Muscle layer of duodenum (tissue), 2 donors: Measurements from ENCODE around the gene EVI5.

ENCODE experiments used
- H3K27ac ChIP-seq: one replicate; pipeline ENCODE4 v1.7.0; 2013; ENCODE audit warnings: mild to moderate bottlenecking, low read length
- H3K27me3 ChIP-seq: one replicate; pipeline ENCODE4 v1.7.0; 2013; ENCODE audit warnings: low read depth, mild to moderate bottlenecking, control low read depth, low read length
- H3K36me3 ChIP-seq, 2 donors: one replicate each; pipeline ENCODE4 v1.7.0; 2013; ENCODE audit warnings: low read length in 2 of 2, control low read depth in 1 of 2, mild to moderate bottlenecking in 1 of 2; ENCODE audit not compliant: insufficient read depth in 2 of 2, control insufficient read depth in 1 of 2
- H3K4me1 ChIP-seq, 2 donors: one replicate each; pipeline ENCODE4 v1.7.0; 2013; ENCODE audit warnings: low read length in 2 of 2, mild to moderate bottlenecking in 2 of 2, control low read depth in 1 of 2, moderate library complexity in 1 of 2; ENCODE audit not compliant: insufficient read depth in 2 of 2, control insufficient read depth in 1 of 2
- H3K4me3 ChIP-seq, 2 donors: one replicate each; pipeline ENCODE4 v1.7.0; 2013; ENCODE audit warnings: low read length in 2 of 2, low read depth in 1 of 2, mild to moderate bottlenecking in 1 of 2
- H3K9me3 ChIP-seq, 2 donors: one replicate each; pipeline ENCODE4 v1.7.0; 2013; ENCODE audit warnings: low read length in 2 of 2, control low read depth in 1 of 2, mild to moderate bottlenecking in 1 of 2; ENCODE audit not compliant: control insufficient read depth in 1 of 2
- donor health status: healthy.

Gene EVI5

DNA sequence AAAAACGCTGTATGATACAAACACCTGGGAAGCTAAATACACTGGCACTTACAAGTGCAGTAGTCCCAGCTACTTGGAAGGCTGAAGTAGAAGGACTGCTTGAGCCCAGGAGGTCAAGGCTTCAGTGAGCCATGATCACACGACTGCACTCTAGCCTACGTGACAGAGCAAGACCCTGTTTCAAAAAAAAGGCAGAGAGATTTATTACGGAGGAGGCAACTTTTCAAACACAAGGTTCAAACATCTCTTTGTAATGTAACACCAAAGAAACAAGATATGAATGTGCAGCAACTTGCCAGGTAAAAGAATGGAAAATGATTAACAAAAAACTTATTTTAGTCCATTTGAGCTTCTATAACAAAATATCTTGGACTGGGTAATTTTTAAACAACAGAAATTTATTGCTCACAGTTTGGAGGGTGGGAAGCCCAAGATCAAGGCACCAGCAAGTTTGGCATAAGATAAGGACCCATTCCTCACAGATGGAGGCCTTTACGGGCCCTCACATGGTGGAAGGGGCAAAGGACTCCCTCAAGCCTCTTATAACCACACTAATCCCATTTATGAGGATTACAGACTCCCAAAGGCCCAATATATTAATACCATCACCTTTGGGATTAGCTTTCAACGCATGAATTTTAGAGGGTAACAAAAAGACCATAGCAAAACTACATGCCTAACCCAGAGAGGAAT lies 73.3 kb downstream of the EVI5 start:
- Histone ChIP-seq H3K27me3 (no peaks in the 10 kb centered on the region), H3K27ac (no peak overlapping the region), H3K9me3 (no peaks in the 10 kb centered on the region), H3K4me1 (no peaks in the 10 kb centered on the region), H3K4me3 (no peak overlapping the region), H3K36me3 (no peaks in the 10 kb centered on the region)

GRCh38 chr1:92709738-92710137 lies 75.2 kb downstream of the EVI5 start:
- H3K9me3 ChIP-seq: no peaks in the 10 kb centered on the region
- no peaks in the 10 kb centered on the region for H3K4me1 ChIP-seq
- no peaks in the 10 kb centered on the region for H3K27me3 ChIP-seq
- H3K4me3 ChIP-seq: no peak overlapping the region
- H3K36me3 ChIP-seq: no peaks in the 10 kb centered on the region
- no peak overlapping the region for H3K27ac ChIP-seq

DNA sequence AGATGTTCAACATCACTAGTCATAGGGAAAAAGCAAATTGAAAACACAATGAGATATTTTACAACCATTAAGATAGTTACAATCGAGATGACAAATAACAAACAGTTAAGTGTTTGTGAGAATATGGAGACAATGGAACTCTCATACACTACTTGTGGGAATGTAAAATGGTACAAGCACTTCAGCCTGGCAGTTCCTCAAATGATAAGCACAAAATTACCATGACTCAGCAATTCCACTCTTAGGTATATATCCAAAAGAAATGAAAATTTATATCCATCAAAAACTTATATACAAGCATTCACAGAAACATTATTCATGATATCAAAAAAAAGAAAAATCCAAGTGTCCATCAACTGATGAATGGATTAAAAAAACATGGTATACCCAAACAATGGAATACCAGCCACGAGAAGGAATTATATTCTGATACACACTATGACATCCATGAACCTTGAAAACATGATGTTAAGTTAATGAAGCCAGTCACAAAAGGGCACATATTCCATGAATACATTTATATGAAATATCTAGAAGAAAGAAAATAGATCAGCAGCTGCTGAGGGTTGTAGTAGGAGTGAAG lies 76.4 kb downstream of the EVI5 start:
- Histone ChIP-seq H3K27ac (no peak overlapping the region), H3K9me3 (no peaks in the 10 kb centered on the region), H3K36me3 (no peaks in the 10 kb centered on the region), H3K4me3 (no peak overlapping the region), H3K4me1 (no peaks in the 10 kb centered on the region), H3K27me3 (no peaks in the 10 kb centered on the region)

DNA sequence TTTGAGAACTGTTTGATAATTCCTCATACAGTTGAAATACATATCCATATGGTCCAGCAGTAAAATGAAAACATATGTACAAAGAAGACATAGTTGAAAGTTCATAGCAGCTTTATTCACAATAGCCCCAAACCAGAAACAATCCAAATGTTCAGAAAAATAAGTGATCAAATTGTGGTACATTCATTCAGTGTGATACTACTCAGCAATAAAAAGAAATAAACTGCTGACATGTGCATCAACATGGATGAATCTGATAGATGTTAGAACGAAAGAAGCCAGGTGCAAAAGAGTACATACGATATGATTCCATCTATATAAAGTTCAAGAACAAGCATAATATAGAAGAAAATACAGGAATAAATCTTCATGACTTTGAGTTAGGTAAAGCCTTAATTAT lies 77.2 kb downstream of the EVI5 start:
- no peaks in the 10 kb centered on the region for H3K36me3 ChIP-seq
- H3K27me3 ChIP-seq: no peaks in the 10 kb centered on the region
- H3K9me3 ChIP-seq: no peaks in the 10 kb centered on the region
- no peak overlapping the region for H3K27ac ChIP-seq
- no peaks in the 10 kb centered on the region for H3K4me1 ChIP-seq
- no peak overlapping the region for H3K4me3 ChIP-seq

DNA sequence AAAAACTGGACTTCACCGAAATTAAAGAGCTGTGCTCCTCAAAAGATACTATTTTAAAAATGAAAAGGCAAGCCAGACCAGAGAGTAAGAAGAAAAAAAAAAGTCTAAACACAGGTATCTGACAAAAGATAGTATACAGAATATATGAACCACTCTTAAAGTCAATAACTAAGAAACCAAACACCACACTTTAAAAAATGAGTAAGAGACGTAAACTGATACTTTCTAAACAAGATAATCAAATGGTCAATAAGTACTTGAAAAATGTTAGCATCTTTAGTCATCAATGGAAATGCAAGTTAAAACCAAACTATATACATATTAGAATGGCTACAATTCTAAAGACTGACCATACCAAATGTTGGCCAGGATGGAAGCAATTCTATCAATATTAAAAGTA lies 77.6 kb downstream of the EVI5 start:
- H3K27ac ChIP-seq: no peak overlapping the region
- H3K27me3 ChIP-seq: no peaks in the 10 kb centered on the region
- no peaks in the 10 kb centered on the region for H3K4me1 ChIP-seq
- no peak overlapping the region for H3K4me3 ChIP-seq
- no peaks in the 10 kb centered on the region for H3K9me3 ChIP-seq
- H3K36me3 ChIP-seq: no peaks in the 10 kb centered on the region

DNA sequence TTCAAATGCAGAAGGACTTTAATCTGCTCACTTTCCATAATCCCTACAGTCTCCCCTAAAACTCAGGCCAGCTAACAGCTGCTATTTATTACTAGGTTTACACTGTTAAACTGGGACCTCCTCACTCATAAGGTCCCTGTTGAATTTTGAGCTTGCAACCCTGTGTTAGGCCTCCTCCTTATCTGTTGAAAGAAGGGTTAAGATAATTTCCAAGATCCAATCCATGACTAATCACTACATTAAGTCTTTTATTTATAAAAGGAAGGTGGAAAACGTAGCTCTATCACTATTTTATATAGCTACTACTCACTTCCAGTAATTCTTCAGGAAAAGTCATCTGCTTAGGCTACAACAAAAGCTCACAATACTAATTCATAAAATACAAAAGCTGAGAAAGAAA lies 79.5 kb downstream of the EVI5 start:
- H3K36me3 ChIP-seq: no peaks in the 10 kb centered on the region
- no peaks in the 10 kb centered on the region for H3K4me1 ChIP-seq
- no peak overlapping the region for H3K4me3 ChIP-seq
- H3K9me3 ChIP-seq: no peaks in the 10 kb centered on the region
- no peak overlapping the region for H3K27ac ChIP-seq
- no peaks in the 10 kb centered on the region for H3K27me3 ChIP-seq

DNA sequence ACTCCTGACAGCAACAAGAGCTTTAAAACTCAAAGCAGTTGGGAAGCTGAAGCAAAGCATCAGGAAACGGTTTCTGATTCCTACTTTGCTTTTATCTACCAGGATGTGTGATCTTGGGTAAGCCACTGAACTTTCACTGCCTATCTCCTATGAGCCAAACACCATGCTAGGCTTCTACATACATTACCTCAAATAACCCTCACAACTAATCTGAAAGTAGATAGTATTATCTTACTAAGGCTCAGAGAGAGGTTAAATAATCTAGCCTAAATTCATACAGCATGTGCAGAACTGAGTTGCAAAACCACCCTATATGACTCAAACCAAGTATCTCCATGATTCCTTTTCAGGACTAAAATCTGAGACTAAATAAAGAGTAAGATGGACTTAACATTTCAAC lies 83.8 kb downstream of the EVI5 start:
- Histone ChIP-seq H3K4me1 (no peaks in the 10 kb centered on the region), H3K4me3 (no peak overlapping the region), H3K27me3 (no peaks in the 10 kb centered on the region), H3K9me3 (no peaks in the 10 kb centered on the region), H3K36me3 (no peaks in the 10 kb centered on the region), H3K27ac (no peak overlapping the region)

DNA sequence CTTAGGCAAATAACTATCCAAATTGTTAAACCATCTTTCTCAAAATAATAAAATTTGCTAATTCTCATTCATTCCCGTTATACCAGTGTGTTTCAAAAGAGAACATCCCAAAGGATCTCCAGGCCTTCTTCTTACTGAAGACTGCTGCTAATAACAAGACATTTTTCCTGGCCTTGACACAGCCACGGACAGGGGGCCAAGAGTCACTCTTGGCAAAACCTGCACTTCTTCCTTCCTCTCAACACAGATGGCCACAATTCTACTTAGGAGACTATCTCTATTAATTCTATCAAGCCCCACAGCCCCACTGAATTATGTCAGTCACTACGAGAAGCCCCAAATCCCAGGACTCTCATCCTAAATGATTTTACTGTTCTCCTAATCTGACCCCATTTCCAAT lies 86.0 kb downstream of the EVI5 start:
- H3K4me1 ChIP-seq: no peaks in the 10 kb centered on the region
- no peak overlapping the region for H3K27ac ChIP-seq
- no peaks in the 10 kb centered on the region for H3K27me3 ChIP-seq
- no peaks in the 10 kb centered on the region for H3K9me3 ChIP-seq
- no peak overlapping the region for H3K4me3 ChIP-seq
- peaks cover 13% of the 10 kb centered on the region in 2 donors for H3K36me3 ChIP-seq

GRCh38 chr1:92695104-92695503 lies 89.8 kb downstream of the EVI5 start:
- Histone ChIP-seq H3K27me3 (no peaks in the 10 kb centered on the region), H3K36me3 (peaks cover 17 to 21% of the 10 kb centered on the region in 2 donors), H3K4me1 (no peaks in the 10 kb centered on the region), H3K27ac (no peak overlapping the region), H3K9me3 (no peaks in the 10 kb centered on the region), H3K4me3 (no peak overlapping the region)

GRCh38 chr1:92691925-92692324 lies 93.0 kb downstream of the EVI5 start:
- H3K27ac ChIP-seq: no peak overlapping the region
- H3K9me3 ChIP-seq: no peaks in the 10 kb centered on the region
- H3K4me1 ChIP-seq: no peaks in the 10 kb centered on the region
- no peak overlapping the region for H3K4me3 ChIP-seq
- H3K27me3 ChIP-seq: no peaks in the 10 kb centered on the region
- peaks cover 17 to 28% of the 10 kb centered on the region in 2 donors for H3K36me3 ChIP-seq

- Histone ChIP-seq H3K4me1 (no peaks in the 10 kb centered on the region), H3K9me3 (no peaks in the 10 kb centered on the region), H3K36me3 (peaks cover 17 to 28% of the 10 kb centered on the region in 2 donors), H3K27ac (no peak overlapping the region), H3K4me3 (no peak overlapping the region), H3K27me3 (no peaks in the 10 kb centered on the region)
Measured at GRCh38 chr1:92690212-92690906, 94.5 kb downstream of the EVI5 start.
